Mesodermal cell (in vitro differentiated cells): ENCODE data around the gene SPRR5.

Experiments
- H3K27ac ChIP-seq: 2 replicates; pipeline ENCODE4 v1.7.0; 2013; ENCODE audit warnings: mild to moderate bottlenecking, low read depth, low read length, moderate library complexity; ENCODE audit not compliant: severe bottlenecking
- H3K36me3 ChIP-seq: 2 replicates; pipeline ENCODE4 v1.7.1; 2013; ENCODE audit warnings: mild to moderate bottlenecking, low read length, moderate library complexity; ENCODE audit not compliant: control insufficient read depth, insufficient read depth
- H3K4me1 ChIP-seq: one replicate; pipeline ENCODE4 v1.7.1; 2013; ENCODE audit warnings: mild to moderate bottlenecking, low read length; ENCODE audit not compliant: insufficient read depth, control insufficient read depth, poor library complexity, severe bottlenecking
- H3K4me3 ChIP-seq: 2 replicates; pipeline ENCODE4 v1.7.0; 2013; ENCODE audit warnings: low read length, control low read depth, mild to moderate bottlenecking; ENCODE audit not compliant: insufficient read depth, poor library complexity, severe bottlenecking; ENCODE audit errors: extremely low read depth
- H3K9me3 ChIP-seq: 2 replicates; pipeline ENCODE4 v1.7.1; 2013; ENCODE audit warnings: mild to moderate bottlenecking, low read length, moderate library complexity; ENCODE audit not compliant: control insufficient read depth
- WGBS, 2 experiments: methylation state at CpG; one replicate each; pipeline ENCODE4 v1.1.5; 2013; ENCODE audit warnings: missing lambda C conversion rate in 2 of 2; ENCODE audit not compliant: insufficient coverage in 2 of 2; 5-methylcytosine and 5-hydroxymethylcytosine counted together

SPRR5 gene

DNA sequence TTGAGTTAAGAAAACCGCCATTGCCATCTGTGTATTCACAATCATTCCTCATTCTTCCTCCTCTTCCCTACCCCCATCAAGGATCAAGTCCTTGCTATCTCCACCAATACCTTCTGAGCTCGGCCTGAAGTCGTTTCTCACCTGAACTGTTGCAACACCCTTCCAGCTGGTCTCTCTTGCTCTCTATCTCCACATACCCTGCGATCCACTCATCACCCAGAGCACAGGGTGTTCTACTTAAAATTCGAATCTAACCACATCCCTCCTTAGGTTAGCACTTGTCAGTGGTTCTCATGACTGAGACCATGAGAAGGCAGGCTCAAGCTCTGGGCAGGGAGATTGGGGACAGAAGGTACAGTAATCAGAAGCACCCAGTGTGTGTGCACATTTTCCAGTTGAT, 34.1 kb upstream of the SPRR5 start:
- H3K36me3 ChIP-seq = no peaks in the 10 kb centered on the region
- no peak overlapping the region for H3K27ac ChIP-seq
- peaks cover 14% of the 10 kb centered on the region for H3K9me3 ChIP-seq
- no peak overlapping the region for H3K4me3 ChIP-seq
- no peaks in the 10 kb centered on the region for H3K4me1 ChIP-seq
- 17 to 52% methylated on average over 3 to 4 of the region's 5 CpGs for WGBS, 2 experiments

DNA sequence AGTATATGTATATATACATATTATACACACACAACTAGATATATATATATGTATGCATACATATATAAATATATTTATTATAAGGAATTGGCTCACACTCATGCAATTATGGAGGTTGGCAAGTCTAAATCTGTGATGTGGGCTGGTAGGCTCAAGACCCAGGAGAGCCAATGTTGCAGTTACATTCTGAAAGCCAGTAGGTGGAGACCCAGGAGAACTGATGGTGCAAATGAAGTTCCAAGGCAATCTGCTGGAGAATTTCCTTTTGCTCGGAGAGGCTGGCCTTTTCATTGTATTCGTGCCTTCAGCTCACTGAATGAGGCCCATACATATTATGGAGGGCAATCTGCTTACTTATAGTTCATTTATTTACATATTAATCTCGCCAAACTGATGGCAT, 29.2 kb upstream of the SPRR5 start:
- H3K4me1 ChIP-seq = no peaks in the 10 kb centered on the region
- whole genome bisulfite sequencing, 2 experiments = 14% methylated on average over 2 of the region's 3 CpGs; no CpG with 5 or more reads in 1 of the 2 experiments
- H3K27ac ChIP-seq = no peak overlapping the region
- H3K4me3 ChIP-seq = no peak overlapping the region
- H3K36me3 ChIP-seq = no peaks in the 10 kb centered on the region
- H3K9me3 ChIP-seq = no peaks in the 10 kb centered on the region

DNA sequence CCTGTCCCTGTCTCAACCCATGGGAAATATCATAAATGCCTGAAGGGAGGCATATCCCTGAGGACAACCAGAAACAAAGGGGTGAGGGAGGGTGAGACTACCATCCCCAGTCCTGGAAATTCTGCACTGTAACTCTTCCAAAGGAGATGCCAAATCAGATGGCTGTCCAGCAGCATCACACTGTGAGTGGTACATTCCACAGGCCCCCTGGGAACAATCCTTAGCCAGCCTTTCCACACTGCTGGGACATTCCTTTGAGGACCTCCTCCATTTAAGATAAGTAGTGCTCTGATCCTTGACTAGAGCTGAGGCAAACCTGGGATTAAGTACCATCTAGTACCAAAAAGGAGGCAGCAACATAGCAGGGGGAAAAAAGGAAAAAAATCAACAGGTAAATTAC, 27.9 kb upstream of the SPRR5 start:
- Histone ChIP-seq H3K27ac (no peak overlapping the region), H3K4me3 (no peak overlapping the region), H3K36me3 (no peaks in the 10 kb centered on the region), H3K9me3 (peaks cover 2% of the 10 kb centered on the region), H3K4me1 (no peaks in the 10 kb centered on the region)

DNA sequence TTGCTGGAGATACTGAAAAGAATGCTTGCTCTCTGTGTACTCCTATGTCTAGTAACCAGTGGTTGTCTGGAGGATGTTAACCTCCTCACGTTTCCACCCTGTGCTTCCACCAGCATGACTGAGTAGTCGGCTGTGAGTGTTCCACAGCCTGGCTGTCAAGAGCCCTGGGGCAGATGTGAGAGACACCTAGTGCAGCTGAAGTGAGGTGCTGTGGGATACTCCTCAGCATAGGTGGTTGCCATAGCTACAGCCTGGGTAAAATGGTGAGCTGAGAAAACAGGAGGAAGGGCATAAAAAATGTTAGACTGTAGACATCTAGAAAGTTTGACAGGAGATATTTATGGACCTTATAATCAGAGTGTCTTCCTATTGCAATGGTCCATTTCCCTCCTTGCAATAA, 22.8 kb upstream of the SPRR5 start:
- H3K9me3 ChIP-seq = peaks cover 18% of the 10 kb centered on the region
- WGBS, 2 experiments = 62 to 65% methylated on average over 2 of the region's 2 CpGs
- no peak overlapping the region for H3K4me3 ChIP-seq
- H3K36me3 ChIP-seq = no peaks in the 10 kb centered on the region
- no peaks in the 10 kb centered on the region for H3K4me1 ChIP-seq
- H3K27ac ChIP-seq = no peak overlapping the region

DNA sequence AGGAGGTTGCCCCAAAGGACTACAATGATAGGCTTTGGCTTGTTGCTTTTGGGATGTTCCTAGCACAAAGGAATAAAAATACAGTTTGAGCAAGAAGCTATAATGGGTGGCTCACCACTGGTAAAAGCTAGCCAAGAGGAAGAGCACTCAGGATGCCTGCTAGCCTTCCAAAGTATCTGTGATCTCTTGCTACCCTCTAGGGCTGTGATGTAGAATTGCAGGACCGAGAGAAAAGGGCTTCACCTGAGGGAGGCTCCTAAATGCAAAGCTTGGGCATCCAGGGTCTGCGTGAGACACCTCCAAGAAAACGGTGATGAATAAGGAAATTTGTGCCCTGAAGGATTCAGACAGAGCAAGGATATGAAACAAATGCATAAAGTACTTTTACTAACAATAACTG, 20.9 kb upstream of the SPRR5 start:
- H3K36me3 ChIP-seq = no peaks in the 10 kb centered on the region
- no CpG with 5 or more reads among the region's 3 CpGs for WGBS, 2 experiments
- H3K4me1 ChIP-seq = no peaks in the 10 kb centered on the region
- no peak overlapping the region for H3K27ac ChIP-seq
- peaks cover 18% of the 10 kb centered on the region for H3K9me3 ChIP-seq
- no peak overlapping the region for H3K4me3 ChIP-seq

DNA sequence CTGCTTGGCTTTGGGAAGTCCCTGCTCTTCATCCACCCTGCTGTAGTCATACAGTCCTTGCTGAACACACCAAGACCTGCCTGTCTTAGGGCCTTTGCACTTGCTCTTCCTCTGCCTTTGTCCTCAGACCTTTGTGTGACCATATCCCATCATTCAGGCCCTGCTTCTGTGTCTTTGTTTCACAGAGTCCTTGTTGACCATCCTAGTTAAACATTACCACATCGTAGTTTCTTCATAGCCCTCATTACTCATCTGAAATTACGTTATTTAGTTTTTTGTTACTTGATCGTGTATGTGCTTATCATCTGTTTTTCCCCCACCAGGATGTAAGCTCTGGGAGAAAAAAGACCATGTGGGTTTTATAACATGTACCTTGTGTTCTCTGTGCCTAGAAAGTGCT, 18.3 kb upstream of the SPRR5 start:
- Histone ChIP-seq H3K4me3 (no peak overlapping the region), H3K27ac (no peak overlapping the region), H3K36me3 (no peaks in the 10 kb centered on the region), H3K4me1 (no peaks in the 10 kb centered on the region), H3K9me3 (peaks cover 18% of the 10 kb centered on the region)
- 80% methylated on average over 3 of the region's 3 CpGs; no CpG with 5 or more reads in 1 of the 2 experiments for WGBS, 2 experiments

DNA sequence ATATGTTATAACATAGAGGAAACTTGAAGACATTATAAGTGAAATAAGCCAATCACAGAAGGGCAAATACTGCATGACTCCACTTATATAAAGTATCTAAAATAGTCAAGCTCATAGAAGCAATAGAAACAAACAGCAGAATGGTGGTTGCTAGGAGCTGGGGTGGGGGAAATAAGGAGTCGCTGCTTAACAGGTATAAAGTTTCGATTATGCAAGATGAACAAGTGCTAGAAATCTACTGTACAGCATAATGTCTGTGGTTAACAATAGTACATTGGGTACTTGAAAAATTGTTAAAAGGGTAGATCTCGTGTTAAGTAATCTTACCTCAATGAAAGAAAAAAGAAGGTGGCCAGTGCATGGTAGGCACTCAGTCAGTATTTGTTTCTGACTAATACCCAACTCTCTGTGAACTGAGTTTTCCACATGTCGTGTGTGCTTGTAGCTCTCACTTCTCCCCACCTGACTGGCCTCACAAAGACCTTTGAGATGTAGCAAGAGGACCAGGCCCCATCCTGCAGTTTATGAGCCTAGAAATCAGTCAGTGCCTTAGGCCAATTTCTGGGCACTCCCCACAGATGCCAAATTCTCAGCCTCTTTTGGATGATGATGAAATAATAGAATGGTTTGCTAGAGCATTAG, 14.7 kb upstream of the SPRR5 start:
- Histone ChIP-seq H3K9me3 (peaks cover 2% of the 10 kb centered on the region), H3K4me3 (no peak overlapping the region), H3K27ac (no peak overlapping the region), H3K36me3 (no peaks in the 10 kb centered on the region), H3K4me1 (no peaks in the 10 kb centered on the region)
- WGBS, 2 experiments = 68 to 75% methylated on average over 3 of the region's 4 CpGs

DNA sequence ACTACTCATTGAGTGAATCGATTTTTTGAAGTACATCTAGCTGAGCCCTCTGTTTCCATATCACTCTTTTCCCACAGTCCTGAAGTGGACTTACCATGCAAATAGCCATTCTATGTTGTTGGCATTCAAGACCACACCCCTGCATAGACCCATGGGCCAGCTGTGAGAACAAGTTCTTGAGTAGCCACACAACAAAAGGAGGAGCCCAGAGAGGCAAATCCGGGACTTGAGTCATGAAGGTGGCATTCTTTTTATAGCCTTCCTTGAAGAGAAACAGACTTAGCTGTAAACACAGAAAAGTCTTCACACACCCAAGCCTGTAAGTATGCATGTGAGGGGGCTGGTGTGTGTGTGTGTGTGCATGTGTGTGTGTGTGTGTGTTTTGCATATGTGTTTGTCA, 13.8 kb upstream of the SPRR5 start:
- Histone ChIP-seq H3K9me3 (no peaks in the 10 kb centered on the region), H3K27ac (no peak overlapping the region), H3K36me3 (no peaks in the 10 kb centered on the region), H3K4me1 (no peaks in the 10 kb centered on the region), H3K4me3 (no peak overlapping the region)
- WGBS, 2 experiments = 50 to 83% methylated on average over 1 to 2 of the region's 2 CpGs

DNA sequence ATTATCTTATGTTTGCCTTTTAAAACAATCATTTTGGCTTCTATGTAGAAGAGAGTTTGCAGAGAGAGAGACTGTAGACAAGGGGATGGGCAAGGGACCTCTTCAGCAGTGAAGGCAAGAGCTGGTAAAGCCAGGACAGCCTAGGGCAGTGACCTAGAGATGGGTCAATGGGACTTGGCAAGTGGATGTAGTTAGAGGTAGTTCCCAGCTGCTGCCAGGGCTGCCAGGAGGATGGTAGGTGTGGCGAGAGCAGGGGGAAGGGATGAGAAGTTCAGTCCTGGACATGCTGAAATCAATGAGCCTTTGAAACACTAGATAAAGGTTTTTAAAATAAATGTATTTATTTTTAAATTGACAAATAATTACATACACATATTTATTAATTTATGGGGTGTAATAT, 6.4 kb upstream of the SPRR5 start:
- Histone ChIP-seq H3K27ac (no peak overlapping the region), H3K36me3 (no peaks in the 10 kb centered on the region), H3K4me3 (no peak overlapping the region), H3K9me3 (no peaks in the 10 kb centered on the region), H3K4me1 (no peaks in the 10 kb centered on the region)
- WGBS, 2 experiments = 83 to 100% methylated on average over 1 of the region's 1 CpG

DNA sequence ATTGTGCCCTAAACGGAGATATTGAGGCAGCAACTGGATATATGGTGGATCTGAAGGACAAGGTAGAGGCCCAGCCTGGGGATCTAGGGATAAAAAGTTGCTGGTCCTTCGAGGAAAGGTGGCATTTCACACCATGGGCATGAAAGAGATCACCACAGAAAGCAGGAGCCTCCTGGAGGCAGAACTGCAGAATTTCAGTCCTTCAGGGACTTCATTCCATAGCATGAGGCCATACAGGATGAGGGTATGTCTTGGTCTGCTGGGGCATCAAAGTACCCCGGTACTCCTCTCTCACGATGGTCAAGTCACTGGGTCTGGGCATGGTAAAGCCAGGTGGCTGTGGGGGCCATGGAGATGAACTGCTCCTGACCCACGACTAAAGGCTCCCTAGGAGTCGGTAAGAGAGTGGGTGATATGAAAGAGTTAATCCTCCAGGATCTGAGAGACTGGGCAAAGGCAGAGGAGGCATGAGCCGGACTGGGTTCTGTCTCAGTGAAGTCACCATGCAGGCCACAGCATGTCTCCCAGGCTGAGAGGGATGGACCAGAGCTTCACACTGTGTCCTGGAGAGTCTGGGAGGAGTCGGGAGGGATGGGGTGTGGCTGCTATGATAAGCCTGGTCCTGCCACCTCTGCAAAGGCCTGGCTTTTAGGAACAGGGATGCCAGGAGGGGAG, 5.8 kb upstream of the SPRR5 start:
- Histone ChIP-seq H3K27ac (no peak overlapping the region), H3K9me3 (no peaks in the 10 kb centered on the region), H3K4me3 (no peak overlapping the region), H3K4me1 (no peaks in the 10 kb centered on the region), H3K36me3 (no peaks in the 10 kb centered on the region)
- 74 to 77% methylated on average over 7 of the region's 8 CpGs for WGBS, 2 experiments

DNA sequence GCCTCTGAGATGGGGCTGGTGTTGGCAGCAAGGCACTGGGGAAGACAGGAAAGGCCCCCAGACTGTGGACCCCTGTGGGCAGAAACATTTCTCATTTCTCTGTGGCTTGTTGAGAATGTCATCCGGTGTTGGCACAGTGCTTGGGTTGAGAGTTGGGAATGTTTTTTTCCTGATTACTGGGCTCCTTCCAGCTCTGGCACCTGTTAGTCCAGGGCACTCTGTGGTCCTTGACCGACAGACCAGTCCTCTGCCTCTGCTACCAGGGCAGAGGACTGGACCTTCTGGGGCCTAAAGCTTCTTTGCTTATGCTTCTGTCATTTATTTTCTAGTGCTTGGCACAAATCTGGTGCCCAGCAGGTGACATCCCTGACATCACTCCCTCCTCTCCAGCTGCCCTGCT, 4.8 kb upstream of the SPRR5 start:
- no peaks in the 10 kb centered on the region for H3K9me3 ChIP-seq
- no peaks in the 10 kb centered on the region for H3K36me3 ChIP-seq
- H3K27ac ChIP-seq = no peak overlapping the region
- no peaks in the 10 kb centered on the region for H3K4me1 ChIP-seq
- WGBS, 2 experiments = 67 to 79% methylated on average over 1 to 2 of the region's 2 CpGs
- no peak overlapping the region for H3K4me3 ChIP-seq
